ENCODE measurements around the gene DLGAP1. TPM values are rescaled to one million over a fixed set of nuclear protein-coding genes. Genes with fewer than 3 reads are reported as not detected.

The DLGAP1 gene
- total and polyA plus RNA-seq, 2 of the 13 experiments (the other 11 are each of a cell fraction or from before 2014, with no cell fraction given): 0.01 TPM; not detected in 1

- TF ChIP-seq HMGXB4 (CRISPR knock-in tag; IDR thresholded peaks at IDR 0.05; ENCODE audit: borderline replicate concordance in 1 of 2, low read depth in 1 of 2) (peak in 1 of 2 experiments; percentile 48; a peak in 2 of 4 replicates), ZNF414 (CRISPR knock-in tag; IDR thresholded peaks at IDR 0.05) (0 out of 2 replicates have a peak, but pooled peaks have one; percentile 61), DNMT3B (CRISPR knock-in tag; conservative IDR thresholded peaks at IDR 0.05) (0 out of 2 replicates have a peak, but pooled peaks have one; percentile 12), SIN3B (IDR thresholded peaks at IDR 0.05; ENCODE audit: low read length) (0 out of 2 replicates have a peak, but pooled peaks have one; percentile 30), ZNF460 (CRISPR knock-in tag; IDR thresholded peaks at IDR 0.05; ENCODE audit: borderline replicate concordance) (no peak), ZNF329 (CRISPR knock-in tag; IDR thresholded peaks at IDR 0.05; ENCODE audit: low read depth) (no peak), PATZ1 (CRISPR knock-in tag; IDR thresholded peaks at IDR 0.05) (peak; percentile 84; the same call in 1 of the 2 replicates), ZNF205 (CRISPR knock-in tag; IDR thresholded peaks at IDR 0.05) (0 out of 2 replicates have a peak, but pooled peaks have one; percentile 44), NFKB2 (CRISPR knock-in tag; IDR thresholded peaks at IDR 0.05; ENCODE audit: borderline replicate concordance) (peak; percentile 29; the same call in 1 of the 2 replicates), ZNF746 (CRISPR knock-in tag; IDR thresholded peaks at IDR 0.05) (peak; percentile 11; the same call in 1 of the 2 replicates), ZFP36 (IDR thresholded peaks at IDR 0.05; ENCODE audit: borderline replicate concordance, low read depth, low read length, partially characterized antibody) (no peak), ZBTB7A (CRISPR knock-in tag; IDR thresholded peaks at IDR 0.05) (peak; percentile 69; the same call in 1 of the 2 replicates), ELF3 (CRISPR knock-in tag; IDR thresholded peaks at IDR 0.05) (no peak), PRDM10 (CRISPR knock-in tag; IDR thresholded peaks at IDR 0.05; ENCODE audit: low read depth) (peak; percentile 56; the same call in 1 of the 2 replicates), DDIT3 (CRISPR knock-in tag; IDR thresholded peaks at IDR 0.05) (no peak), TARDBP (CRISPR knock-in tag; IDR thresholded peaks at IDR 0.05) (peak; percentile 44; the same call in 1 of the 2 replicates), SAP130 (CRISPR knock-in tag; IDR thresholded peaks at IDR 0.05; ENCODE audit: low read depth) (peak; percentile 63), ZNF235 (CRISPR knock-in tag; IDR thresholded peaks at IDR 0.05; ENCODE audit: borderline replicate concordance) (no peak), PITX1 (CRISPR knock-in tag; IDR thresholded peaks at IDR 0.05) (peak; percentile 56), HNRNPLL (IDR thresholded peaks at IDR 0.05; ENCODE audit: low read depth, low read length, poor library complexity, severe bottlenecking) (peak; percentile 28)
These were observed 1003.7 kb downstream of the DLGAP1 start (continued) for GRCh38 chr18:3451183-3451988.

Data from HepG2 (cell line).